HepG2 (cell line): ENCODE measurements around the gene DNLZ. TPM values are rescaled to one million over a fixed set of nuclear protein-coding genes. Genes with fewer than 3 reads are reported as not detected.

Experiments
- BCL6 ChIP-seq: IDR thresholded peaks from 2 replicates; pipeline ENCODE4 v1.6.1; 2016; ENCODE audit warnings: missing genetic modification reagents, missing compliant biosample characterization
- ELF3 ChIP-seq: IDR thresholded peaks from 2 replicates; pipeline ENCODE4 v1.6.1; 2016; ENCODE audit warnings: missing genetic modification reagents, missing compliant biosample characterization
- ESRRA ChIP-seq: sonication (generic); formaldehyde crosslinking; IDR thresholded peaks from 2 replicates; pipeline ENCODE4 v1.5.1; 2020; ENCODE audit warnings: mild to moderate bottlenecking, low read depth, missing genetic modification reagents
- FOSL2 ChIP-seq: sonication (generic); formaldehyde crosslinking; IDR thresholded peaks from 2 replicates; pipeline ENCODE4 v1.4.0; 2020; ENCODE audit warnings: missing genetic modification reagents
- MED13 ChIP-seq: sonication (generic); formaldehyde crosslinking; IDR thresholded peaks from 2 replicates; pipeline ENCODE4 v1.5.0; 2020; ENCODE audit warnings: missing genetic modification reagents
- PBX3 ChIP-seq: sonication (generic); formaldehyde crosslinking; IDR thresholded peaks from 2 replicates; pipeline ENCODE4 v1.8.1; 2023; ENCODE audit warnings: missing genetic modification reagents, inconsistent platforms, borderline replicate concordance
- PHF20 ChIP-seq: sonication (generic); formaldehyde crosslinking; IDR thresholded peaks from 2 replicates; pipeline ENCODE4 v1.5.0; 2020; ENCODE audit warnings: mild to moderate bottlenecking, missing genetic modification reagents
- PRDM15 ChIP-seq: sonication (generic); formaldehyde crosslinking; IDR thresholded peaks from 2 replicates; pipeline ENCODE4 v1.4.0; 2020; ENCODE audit warnings: missing genetic modification reagents
- SETDB1 ChIP-seq: sonication (generic); formaldehyde crosslinking; IDR thresholded peaks from 2 replicates; pipeline ENCODE4 v1.5.1; 2020; ENCODE audit warnings: missing genetic modification reagents, mild to moderate bottlenecking, borderline replicate concordance
- SMC3 ChIP-seq: IDR thresholded peaks from 2 replicates; pipeline ENCODE4 v1.6.1; 2011; ENCODE audit warnings: low read length, improper control_type of control experiment
- TAF15 ChIP-seq: fragments of 200-400 bp; formaldehyde crosslinking; IDR thresholded peaks from one replicate; pipeline ENCODE4 v1.6.1; 2018; ENCODE audit warnings: mild to moderate bottlenecking, low read depth, low read length; ENCODE audit not compliant: poor library complexity, severe bottlenecking
- ZMYM4 ChIP-seq: sonication (generic); formaldehyde crosslinking; IDR thresholded peaks from 2 replicates; pipeline ENCODE4 v1.8.1; 2023; ENCODE audit warnings: mild to moderate bottlenecking, missing genetic modification reagents
- ZNF431 ChIP-seq: sonication (generic); formaldehyde crosslinking; IDR thresholded peaks from 2 replicates; pipeline ENCODE4 v1.9.0; 2022; ENCODE audit warnings: missing genetic modification reagents, low read depth, mild to moderate bottlenecking, borderline replicate concordance
- ZNF567 ChIP-seq: sonication (generic); formaldehyde crosslinking; IDR thresholded peaks from 2 replicates; pipeline ENCODE4 v1.8.1; 2023; ENCODE audit warnings: mild to moderate bottlenecking, missing genetic modification reagents, borderline replicate concordance
- ZNF615 ChIP-seq: sonication (generic); formaldehyde crosslinking; IDR thresholded peaks from 2 replicates; pipeline ENCODE4 v1.5.0; 2020; ENCODE audit warnings: mild to moderate bottlenecking, missing genetic modification reagents, borderline replicate concordance
- polyA plus RNA-seq, 8 experiments: library from polyadenylated mRNA; depleted of rRNA in 3 of 8; stranded (reverse) in 7 of 8; unstranded in 1 of 8; fragments of >200 nt; fragmentation: Illumina TruSeq in 4 of 8; extraction: Trizol in 4 of 8; gene quantifications; 2 replicates each; pipeline versions ENCODE4 v1.2.1 to v1.2.3, GENCODE V29; 2011 to 2016; ENCODE audit warnings: low read depth in 4 of 8, missing spikeins in 1 of 8, mixed read lengths in 1 of 8; ENCODE audit not compliant: insufficient read depth in 1 of 8
- total RNA-seq, 5 experiments: library from RNA; depleted of rRNA; stranded (reverse); fragments of >200 nt; fragmentation: Illumina TruSeq; extraction: Trizol; gene quantifications; 2 replicates each; pipeline ENCODE4 v1.2.3, GENCODE V29; 2016; ENCODE audit warnings: low read depth in 1 of 5
- TF ChIP-seq, protein P1 (sequence below): sonication (generic); formaldehyde crosslinking; IDR thresholded peaks from 2 replicates; pipeline ENCODE4 v1.4.0; 2020; ENCODE audit warnings: missing genetic modification reagents, mild to moderate bottlenecking, borderline replicate concordance
- TF ChIP-seq, protein P2 (sequence below): sonication (generic); formaldehyde crosslinking; IDR thresholded peaks from 2 replicates; pipeline ENCODE4 v1.5.0; 2020; ENCODE audit warnings: mild to moderate bottlenecking, low read depth, missing genetic modification reagents, borderline replicate concordance
- TF ChIP-seq, protein P3 (sequence below): sonication (generic); formaldehyde crosslinking; IDR thresholded peaks from 2 replicates; pipeline ENCODE4 v1.4.0; 2020; ENCODE audit warnings: missing genetic modification reagents

The DNLZ gene
- total and polyA plus RNA-seq, 2 of the 13 experiments (the other 11 are each of a cell fraction or from before 2014, with no cell fraction given) = 3.4 to 8.0 TPM

DNA sequence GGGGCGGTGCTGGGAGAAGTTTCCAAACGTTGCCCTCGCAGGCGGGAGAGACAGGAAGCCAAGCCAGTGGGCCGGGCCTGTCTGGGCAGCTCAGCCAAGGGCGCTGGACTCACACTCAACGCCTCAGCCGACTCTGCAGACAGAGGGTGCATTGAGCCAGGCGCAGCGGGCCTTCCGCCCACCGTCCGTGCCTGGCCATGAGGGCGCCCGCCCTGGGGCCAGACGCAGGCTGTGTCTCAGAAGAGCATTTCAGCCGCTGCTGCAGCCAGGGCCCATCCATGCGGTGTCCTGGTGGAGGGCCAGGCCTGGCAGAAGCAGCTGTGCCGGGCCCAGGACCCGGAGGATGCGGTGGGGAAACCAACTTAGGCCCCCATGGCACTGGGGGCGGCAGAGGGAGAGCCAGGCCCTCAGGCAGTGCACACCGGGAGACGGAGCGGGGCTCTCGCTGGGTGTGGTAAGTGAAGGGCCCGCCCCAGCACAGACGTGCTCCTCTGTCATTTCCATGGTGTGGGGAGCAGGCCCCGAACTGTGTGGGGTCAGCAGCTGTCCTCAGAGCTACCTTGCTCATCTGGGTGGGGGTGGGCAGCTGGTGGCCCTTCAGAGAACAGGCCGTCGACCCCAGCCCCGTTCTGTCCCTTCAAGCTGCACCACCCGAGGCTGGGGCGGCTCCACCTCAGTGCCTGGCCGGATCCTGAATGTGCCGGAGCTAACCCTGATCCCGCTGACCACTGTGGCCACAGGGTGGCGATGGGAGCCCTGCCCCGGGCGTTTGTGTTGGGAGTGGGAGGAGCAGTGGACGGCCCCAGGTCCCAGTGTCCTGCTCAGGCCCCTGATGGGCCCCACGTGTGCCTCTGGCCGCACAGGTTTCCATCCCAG is 18.0 kb downstream of the DNLZ start (continued):
- TF ChIP-seq SETDB1 (CRISPR knock-in tag) (no peak), PBX3 (no peak), ZNF567 (CRISPR knock-in tag) (no peak), MED13 (CRISPR knock-in tag) (no peak), ELF3 (CRISPR knock-in tag) (0 out of 2 replicates have a peak, but pooled peaks have one; percentile 40), PHF20 (CRISPR knock-in tag) (no peak; the same call in 1 of the 2 replicates), ZMYM4 (CRISPR knock-in tag) (no peak), SMC3 (peak; percentile 42; the same call in 1 of the 2 replicates), ESRRA (CRISPR knock-in tag) (peak; percentile 24; the same call in 1 of the 2 replicates), ZNF615 (CRISPR knock-in tag) (no peak), TAF15 (no peak), FOSL2 (CRISPR knock-in tag) (no peak), ZNF431 (0 out of 2 replicates have a peak, but pooled peaks have one; percentile 38), BCL6 (CRISPR knock-in tag) (peak; percentile 31; the same call in 1 of the 2 replicates), PRDM15 (CRISPR knock-in tag) (no peak)
- TF ChIP-seq, protein P1, sequence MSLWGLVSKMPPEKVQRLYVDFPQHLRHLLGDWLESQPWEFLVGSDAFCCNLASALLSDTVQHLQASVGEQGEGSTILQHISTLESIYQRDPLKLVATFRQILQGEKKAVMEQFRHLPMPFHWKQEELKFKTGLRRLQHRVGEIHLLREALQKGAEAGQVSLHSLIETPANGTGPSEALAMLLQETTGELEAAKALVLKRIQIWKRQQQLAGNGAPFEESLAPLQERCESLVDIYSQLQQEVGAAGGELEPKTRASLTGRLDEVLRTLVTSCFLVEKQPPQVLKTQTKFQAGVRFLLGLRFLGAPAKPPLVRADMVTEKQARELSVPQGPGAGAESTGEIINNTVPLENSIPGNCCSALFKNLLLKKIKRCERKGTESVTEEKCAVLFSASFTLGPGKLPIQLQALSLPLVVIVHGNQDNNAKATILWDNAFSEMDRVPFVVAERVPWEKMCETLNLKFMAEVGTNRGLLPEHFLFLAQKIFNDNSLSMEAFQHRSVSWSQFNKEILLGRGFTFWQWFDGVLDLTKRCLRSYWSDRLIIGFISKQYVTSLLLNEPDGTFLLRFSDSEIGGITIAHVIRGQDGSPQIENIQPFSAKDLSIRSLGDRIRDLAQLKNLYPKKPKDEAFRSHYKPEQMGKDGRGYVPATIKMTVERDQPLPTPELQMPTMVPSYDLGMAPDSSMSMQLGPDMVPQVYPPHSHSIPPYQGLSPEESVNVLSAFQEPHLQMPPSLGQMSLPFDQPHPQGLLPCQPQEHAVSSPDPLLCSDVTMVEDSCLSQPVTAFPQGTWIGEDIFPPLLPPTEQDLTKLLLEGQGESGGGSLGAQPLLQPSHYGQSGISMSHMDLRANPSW (CRISPR knock-in tag) = no peak
- TF ChIP-seq, protein P2, sequence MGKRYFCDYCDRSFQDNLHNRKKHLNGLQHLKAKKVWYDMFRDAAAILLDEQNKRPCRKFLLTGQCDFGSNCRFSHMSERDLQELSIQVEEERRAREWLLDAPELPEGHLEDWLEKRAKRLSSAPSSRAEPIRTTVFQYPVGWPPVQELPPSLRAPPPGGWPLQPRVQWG = no peak; the same call in 1 of the 2 replicates
- TF ChIP-seq, protein P3, sequence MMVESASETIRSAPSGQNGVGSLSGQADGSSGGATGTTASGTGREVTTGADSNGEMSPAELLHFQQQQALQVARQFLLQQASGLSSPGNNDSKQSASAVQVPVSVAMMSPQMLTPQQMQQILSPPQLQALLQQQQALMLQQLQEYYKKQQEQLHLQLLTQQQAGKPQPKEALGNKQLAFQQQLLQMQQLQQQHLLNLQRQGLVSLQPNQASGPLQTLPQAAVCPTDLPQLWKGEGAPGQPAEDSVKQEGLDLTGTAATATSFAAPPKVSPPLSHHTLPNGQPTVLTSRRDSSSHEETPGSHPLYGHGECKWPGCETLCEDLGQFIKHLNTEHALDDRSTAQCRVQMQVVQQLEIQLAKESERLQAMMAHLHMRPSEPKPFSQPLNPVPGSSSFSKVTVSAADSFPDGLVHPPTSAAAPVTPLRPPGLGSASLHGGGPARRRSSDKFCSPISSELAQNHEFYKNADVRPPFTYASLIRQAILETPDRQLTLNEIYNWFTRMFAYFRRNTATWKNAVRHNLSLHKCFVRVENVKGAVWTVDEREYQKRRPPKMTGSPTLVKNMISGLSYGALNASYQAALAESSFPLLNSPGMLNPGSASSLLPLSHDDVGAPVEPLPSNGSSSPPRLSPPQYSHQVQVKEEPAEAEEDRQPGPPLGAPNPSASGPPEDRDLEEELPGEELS (CRISPR knock-in tag) = no peak; the same call in 1 of the 2 replicates
